Embryonic facial prominence (tissue), 1 donor: ENCODE data around the gene MIOS.

Experiments used
- DNase-seq: peaks from one replicate; pipeline ENCODE4 v3.0.0-alpha.2; 2016; ENCODE audit errors: extremely low spot score

MIOS gene

GRCh38 chr7:7566651-7567611 lies at the start of gene MIOS:
Gene MIOS, plus strand, starts transcription at chr7:7566884. Its CDS starts 5,592 bp downstream, at chr7:7572476.
- DNase-seq: no peak

GRCh38 chr7:7517754-7518153 lies 48.9 kb upstream of the MIOS start:
- DNase-seq: no peak

- DNase-seq: no peak
These were observed 47.6 kb upstream of the MIOS start for GRCh38 chr7:7519056-7519455.

GRCh38 chr7:7519528-7519927 lies 47.2 kb upstream of the MIOS start:
- DNase-seq: no peak

- DNase-seq: no peak
These were observed 45.4 kb upstream of the MIOS start for GRCh38 chr7:7521259-7521658.

- DNase-seq: no peak
These were observed 44.3 kb upstream of the MIOS start for GRCh38 chr7:7522421-7522820.

GRCh38 chr7:7524121-7524520 lies 42.6 kb upstream of the MIOS start:
- DNase-seq: no peak

- no peak for DNase-seq
These were observed 40.7 kb upstream of the MIOS start for GRCh38 chr7:7526006-7526405.

- no peak for DNase-seq
These were observed 39.6 kb upstream of the MIOS start for GRCh38 chr7:7527047-7527446.

- no peak for DNase-seq
These were observed 37.4 kb upstream of the MIOS start for GRCh38 chr7:7529328-7529727.

- DNase-seq: no peak
These were observed 32.8 kb upstream of the MIOS start for GRCh38 chr7:7533831-7534430.

GRCh38 chr7:7535691-7536090 lies 31.0 kb upstream of the MIOS start, which contains the start of gene COL28A1:
Gene COL28A1, minus strand, starts transcription at chr7:7535873. Its CDS starts 2,998 bp downstream, at chr7:7532875.
- DNase-seq: no peak

GRCh38 chr7:7536396-7537019 lies 30.2 kb upstream of the MIOS start:
- no peak for DNase-seq

- DNase-seq: no peak
These were observed 29.0 kb upstream of the MIOS start for GRCh38 chr7:7537711-7538110.

- DNase-seq: no peak
These were observed 27.5 kb upstream of the MIOS start for GRCh38 chr7:7539152-7539551.

GRCh38 chr7:7539711-7540110 lies 27.0 kb upstream of the MIOS start:
- DNase-seq: no peak

- no peak for DNase-seq
These were observed 24.3 kb upstream of the MIOS start for GRCh38 chr7:7542251-7542835.

GRCh38 chr7:7548407-7548806 lies 18.3 kb upstream of the MIOS start:
- no peak for DNase-seq

- no peak for DNase-seq
These were observed 16.0 kb upstream of the MIOS start for GRCh38 chr7:7550663-7551062.

GRCh38 chr7:7552199-7552598 lies 14.5 kb upstream of the MIOS start:
- no peak for DNase-seq

- DNase-seq: no peak
These were observed 13.3 kb upstream of the MIOS start for GRCh38 chr7:7553386-7553785.

- DNase-seq: no peak
These were observed 12.7 kb upstream of the MIOS start for GRCh38 chr7:7554021-7554432.
